ENCODE results near the gene RABGGTA.

Gene RABGGTA

DNA sequence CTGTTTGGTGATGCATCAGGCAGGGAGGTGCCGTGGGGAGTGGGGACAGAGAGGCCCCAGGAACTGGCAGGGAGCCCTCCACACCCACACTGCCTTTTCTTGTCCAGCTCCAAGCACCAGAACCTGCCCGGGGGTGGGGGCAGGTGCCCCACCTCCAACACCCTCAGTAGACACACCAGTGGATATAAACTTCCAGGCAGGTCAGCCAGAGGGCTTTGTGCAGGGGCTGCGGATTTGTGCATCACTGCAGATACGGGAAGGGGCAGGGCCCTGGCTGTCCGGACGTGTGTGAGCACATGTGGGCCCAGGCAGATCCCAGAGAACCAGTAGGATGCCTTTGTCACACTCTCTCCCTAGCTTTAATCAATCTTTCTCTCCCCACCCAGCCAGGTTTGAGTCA, 7.1 kb downstream of the RABGGTA start:
- TF ChIP-seq, protein P1, sequence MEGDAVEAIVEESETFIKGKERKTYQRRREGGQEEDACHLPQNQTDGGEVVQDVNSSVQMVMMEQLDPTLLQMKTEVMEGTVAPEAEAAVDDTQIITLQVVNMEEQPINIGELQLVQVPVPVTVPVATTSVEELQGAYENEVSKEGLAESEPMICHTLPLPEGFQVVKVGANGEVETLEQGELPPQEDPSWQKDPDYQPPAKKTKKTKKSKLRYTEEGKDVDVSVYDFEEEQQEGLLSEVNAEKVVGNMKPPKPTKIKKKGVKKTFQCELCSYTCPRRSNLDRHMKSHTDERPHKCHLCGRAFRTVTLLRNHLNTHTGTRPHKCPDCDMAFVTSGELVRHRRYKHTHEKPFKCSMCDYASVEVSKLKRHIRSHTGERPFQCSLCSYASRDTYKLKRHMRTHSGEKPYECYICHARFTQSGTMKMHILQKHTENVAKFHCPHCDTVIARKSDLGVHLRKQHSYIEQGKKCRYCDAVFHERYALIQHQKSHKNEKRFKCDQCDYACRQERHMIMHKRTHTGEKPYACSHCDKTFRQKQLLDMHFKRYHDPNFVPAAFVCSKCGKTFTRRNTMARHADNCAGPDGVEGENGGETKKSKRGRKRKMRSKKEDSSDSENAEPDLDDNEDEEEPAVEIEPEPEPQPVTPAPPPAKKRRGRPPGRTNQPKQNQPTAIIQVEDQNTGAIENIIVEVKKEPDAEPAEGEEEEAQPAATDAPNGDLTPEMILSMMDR (IDR thresholded peaks at IDR 0.05; ENCODE audit: borderline replicate concordance, insufficient read depth, low read depth, low read length), result no peak
- H3K4me3 ChIP-seq (ENCODE audit: low read depth, low read length), result no peak overlapping the region

DNA sequence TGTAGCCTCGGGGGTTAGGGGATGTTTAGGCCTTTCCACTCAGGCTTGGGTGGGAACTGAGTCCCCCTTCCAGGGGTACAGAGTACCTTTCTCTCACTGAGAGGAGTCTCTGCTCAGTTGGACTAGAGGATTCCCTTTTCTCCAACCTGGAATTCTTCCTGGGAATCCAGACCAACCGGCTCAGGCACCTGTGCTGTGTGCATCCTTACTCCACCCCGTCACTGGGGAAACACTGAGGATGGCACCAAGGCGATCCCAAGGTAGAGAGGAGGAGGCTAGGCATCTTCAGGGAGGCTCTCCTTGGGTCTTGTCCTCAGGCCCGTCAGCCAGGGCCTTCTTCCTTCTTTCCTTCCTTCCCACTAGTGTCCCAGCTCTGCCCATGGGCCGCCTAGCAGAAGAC, 7.5 kb downstream of the RABGGTA start:
- no peak overlapping the region for H3K4me3 ChIP-seq (ENCODE audit: low read depth, low read length)
- TF ChIP-seq, protein P1 (IDR thresholded peaks at IDR 0.05; ENCODE audit: borderline replicate concordance, insufficient read depth, low read depth, low read length), result no peak

DNA sequence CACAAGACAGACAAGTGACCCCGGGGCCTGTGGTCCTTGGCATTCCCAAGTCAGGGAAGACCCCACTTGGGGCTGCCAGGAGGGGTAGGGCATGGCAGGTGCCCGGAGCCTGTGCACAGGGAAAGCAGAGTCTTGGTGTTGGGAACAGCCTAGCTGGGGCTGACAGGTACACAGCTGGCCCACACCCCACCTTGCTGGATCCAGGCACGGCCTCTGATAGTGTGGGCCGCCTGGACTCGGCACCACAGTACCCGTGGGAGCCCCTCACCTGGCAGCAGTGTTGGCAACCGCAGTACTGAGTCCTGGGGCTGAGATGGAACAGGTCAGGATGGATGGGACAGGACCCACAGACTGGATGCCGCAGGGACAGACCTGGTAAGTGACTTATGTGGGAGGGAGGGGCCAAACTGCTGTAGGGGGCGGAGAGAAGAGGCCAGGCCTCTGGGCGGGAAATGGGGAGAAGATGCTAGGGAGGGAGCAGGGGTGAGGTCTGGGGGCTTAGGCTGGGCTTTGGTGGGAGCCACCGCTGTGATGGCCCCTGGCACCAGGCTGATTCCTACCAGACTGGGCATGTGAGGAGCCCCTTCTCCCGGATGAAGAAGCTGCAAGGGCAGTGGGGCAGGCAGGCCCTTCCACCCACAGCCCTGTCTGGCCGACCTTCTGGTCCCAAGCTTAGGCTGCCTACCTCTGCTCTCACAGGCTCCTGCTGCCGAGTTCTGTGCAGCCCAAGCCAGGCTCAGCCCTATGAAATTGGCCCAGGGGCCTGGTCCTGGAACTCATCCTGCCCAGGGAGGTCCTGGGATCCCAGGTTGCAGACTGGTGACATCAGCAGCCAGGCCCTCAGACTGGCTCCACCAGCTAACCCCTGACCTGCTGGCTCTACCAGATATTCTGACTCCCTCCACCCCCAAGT, 8.3 kb downstream of the RABGGTA start, which contains the start of gene TGM1:
TSS of gene TGM1 (minus strand) at position 357 of the 913 bp plus-strand sequence. CDS start 825 bp downstream, outside the sequence.
- TF ChIP-seq, protein P1 (IDR thresholded peaks at IDR 0.05; ENCODE audit: borderline replicate concordance, insufficient read depth, low read depth, low read length), result no peak
- H3K4me3 ChIP-seq (ENCODE audit: low read depth, low read length), result no peak within 1 kb of the TSS

DNA sequence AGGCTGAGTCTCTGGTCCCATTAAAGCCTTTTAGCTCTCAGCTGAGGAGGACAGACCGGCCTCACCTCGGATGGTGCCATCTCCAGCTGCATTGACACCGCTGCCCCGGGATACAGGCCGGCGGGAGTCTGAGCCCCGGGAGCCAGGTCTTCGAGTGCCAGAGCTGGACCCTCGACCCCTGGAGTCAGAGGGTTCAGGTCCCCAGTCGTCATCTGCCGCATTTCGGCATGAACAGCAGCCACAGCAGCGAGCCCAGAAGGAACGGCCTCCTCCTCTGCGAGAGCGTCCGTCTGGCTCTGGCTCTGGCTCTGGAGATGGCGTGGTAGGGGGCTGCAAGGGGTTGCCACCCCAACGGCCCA, 9.4 kb downstream of the RABGGTA start:
- TF ChIP-seq, protein P1 (IDR thresholded peaks at IDR 0.05; ENCODE audit: borderline replicate concordance, insufficient read depth, low read depth, low read length), result no peak
- no peak overlapping the region for H3K4me3 ChIP-seq (ENCODE audit: low read depth, low read length)

DNA sequence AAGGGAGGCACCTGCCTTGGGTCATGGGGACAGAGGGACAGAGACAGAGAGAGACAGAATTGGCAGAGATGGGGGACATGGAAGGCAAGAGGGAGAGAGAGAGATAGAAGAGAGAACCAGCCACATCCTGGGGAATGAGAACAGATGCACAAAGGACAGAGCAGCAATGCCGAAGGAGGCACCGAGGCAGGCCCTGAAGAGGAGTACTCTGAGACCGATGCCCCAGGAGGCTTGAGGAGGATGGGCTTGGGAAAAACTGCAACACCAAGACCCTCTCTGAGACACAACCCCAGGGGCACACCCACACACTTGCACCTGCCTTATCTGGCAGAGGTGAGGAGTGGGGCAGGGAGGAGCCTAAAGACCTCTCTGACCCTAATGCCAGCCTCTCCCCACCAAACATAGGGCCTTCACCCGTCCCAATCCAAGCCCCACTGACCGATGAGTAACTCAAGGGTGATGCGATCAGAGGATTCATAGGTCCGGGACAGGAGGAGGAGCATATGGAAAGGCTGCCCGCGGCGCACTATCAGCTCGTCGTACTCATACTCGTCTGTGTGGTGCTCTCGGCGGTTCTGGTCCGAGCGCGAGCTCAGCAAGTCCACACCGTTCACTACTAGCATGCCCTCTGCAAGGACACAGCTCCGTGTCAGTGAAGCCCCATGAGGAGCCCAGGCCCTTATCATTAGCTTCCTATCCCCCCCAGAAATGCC, 10.0 kb downstream of the RABGGTA start:
- TF ChIP-seq, protein P1 (IDR thresholded peaks at IDR 0.05; ENCODE audit: borderline replicate concordance, insufficient read depth, low read depth, low read length), result no peak
- no peak overlapping the region for H3K4me3 ChIP-seq (ENCODE audit: low read depth, low read length)

DNA sequence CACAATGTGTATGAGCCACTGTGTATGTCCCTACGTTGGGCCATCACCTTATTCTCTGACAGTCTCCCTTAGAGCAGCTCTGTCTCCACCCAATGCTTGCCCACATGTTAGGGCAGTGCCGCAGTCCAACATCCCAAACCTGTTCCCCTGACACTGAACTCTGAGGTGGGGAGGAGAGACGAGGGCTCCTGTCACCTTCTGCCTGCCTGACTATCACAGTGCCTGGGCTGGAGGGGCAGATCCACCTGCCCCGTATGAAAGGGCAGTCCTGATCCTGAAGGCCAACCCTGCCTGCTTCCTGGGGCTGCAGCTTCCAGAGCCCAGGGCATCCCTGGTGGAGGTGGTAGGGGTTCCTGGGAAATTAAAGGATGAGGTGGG, 10.6 kb downstream of the RABGGTA start:
- H3K4me3 ChIP-seq (ENCODE audit: low read depth, low read length), result no peak overlapping the region
- TF ChIP-seq, protein P1 (IDR thresholded peaks at IDR 0.05; ENCODE audit: borderline replicate concordance, insufficient read depth, low read depth, low read length), result no peak
